ENCODE measurements around the gene LLPH.

LLPH gene

DNA sequence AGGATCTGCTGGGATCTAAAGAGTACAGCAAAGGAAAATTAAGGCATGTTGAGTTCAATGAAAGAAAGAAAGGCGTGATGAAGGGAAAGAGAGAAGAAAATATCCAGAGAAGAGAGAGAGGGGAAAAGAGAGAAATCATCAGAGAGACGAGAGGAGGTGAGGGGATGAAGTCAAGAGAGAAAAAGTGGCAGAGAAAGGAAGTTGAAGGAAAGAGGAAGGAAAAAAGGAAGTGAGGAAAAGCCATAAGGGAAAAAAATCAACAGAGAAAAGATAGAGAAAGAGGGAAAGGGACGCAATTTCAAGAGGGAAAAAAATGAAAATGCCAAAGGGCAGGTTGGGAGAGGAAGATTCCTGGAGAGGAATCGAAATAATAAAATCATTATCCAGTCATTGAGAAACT lies 40.4 kb downstream of the LLPH start:
- DNase-seq (ENCODE audit: low read depth) = no peak

- DNase-seq (ENCODE audit: low read depth) = no peak
Measured at GRCh38 chr12:66087365-66087943, 43.1 kb downstream of the LLPH start.

DNA sequence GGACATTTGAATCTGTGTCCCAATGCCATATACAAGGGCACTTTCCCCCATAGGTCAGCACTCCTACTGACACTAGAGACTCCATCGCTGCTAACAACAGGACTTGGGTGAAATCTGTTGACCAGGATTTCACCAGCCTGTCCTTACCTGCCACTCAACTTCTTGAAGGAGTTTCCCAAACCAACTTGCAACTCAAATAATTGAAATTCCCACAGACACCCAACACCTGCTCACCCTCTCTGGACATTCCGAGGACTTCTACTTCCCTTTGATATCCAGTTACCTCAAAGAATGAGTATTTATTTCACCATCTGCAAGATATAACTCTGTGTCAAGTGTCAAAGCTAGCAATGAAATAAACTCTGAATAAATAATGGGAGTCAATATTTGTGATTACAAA lies 44.6 kb downstream of the LLPH start:
- DNase-seq (ENCODE audit: low read depth) = no peak

- DNase-seq (ENCODE audit: low read depth) = no peak
Measured at GRCh38 chr12:66085213-66085612, 45.3 kb downstream of the LLPH start.

DNA sequence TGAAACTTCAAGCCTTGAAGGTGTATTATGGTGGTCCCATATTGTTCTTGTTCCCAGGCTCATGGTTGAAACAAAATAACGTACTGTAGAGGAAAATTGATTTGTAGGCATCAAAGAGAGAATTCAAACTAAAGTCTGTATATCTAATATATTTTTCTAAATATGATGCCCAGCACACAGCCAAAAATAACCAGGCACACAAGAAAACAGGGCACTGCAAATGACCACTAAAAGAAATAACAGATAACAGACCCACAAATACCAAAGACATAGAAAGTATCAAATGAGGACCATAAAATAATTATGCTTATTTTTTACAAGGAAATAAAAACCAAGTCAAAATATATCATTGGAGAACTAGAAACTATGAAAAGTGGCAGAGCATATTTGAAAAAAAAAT lies 46.8 kb downstream of the LLPH start:
- no peak for DNase-seq (ENCODE audit: low read depth)

- DNase-seq (ENCODE audit: low read depth) = no peak
Measured at GRCh38 chr12:66082744-66083143, 47.8 kb downstream of the LLPH start.

- no peak for DNase-seq (ENCODE audit: low read depth)
Measured at GRCh38 chr12:66080791-66081190, 49.8 kb downstream of the LLPH start.

DNA sequence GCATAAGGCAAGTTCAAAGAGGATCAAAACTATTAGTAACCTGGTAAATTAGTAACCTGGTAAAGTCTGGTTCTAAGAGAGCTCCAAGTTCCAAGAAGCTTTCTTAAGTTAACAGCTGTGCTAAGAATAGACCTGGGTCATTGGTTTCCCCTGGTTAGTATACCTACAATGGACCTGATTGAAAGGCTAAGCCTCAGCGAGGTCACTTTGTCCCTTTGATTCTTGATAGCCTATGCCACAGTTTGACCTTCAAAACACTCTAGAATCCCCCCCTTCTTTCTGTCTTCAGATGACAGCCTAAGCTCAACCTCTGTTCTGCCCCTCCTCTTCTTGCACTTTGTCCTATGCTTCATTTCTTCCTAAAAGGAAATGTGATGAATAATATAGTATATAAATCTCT lies 53.0 kb downstream of the LLPH start:
- no peak for DNase-seq (ENCODE audit: low read depth)

GRCh38 chr12:66074561-66074960 lies 56.0 kb downstream of the LLPH start:
- no peak for DNase-seq (ENCODE audit: low read depth)

DNA sequence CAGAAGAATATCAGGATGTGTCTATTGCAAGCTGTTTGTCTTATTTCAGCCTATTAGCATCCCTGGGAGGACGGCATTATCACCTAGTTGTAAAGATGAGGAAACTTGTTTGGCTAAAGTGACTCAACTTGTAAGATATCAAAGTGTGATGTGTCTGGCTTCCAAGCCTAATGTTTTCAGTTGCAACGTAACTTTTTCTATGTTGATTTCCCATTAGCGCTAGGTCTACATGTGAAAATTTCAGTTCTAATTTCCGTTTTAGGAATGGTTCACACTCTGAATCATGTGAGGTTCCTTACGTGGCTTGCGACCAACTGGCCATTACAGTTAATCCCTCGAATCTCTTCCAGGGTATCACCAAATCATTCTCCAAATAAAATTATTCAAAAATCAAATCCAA lies 58.0 kb downstream of the LLPH start:
- no peak for DNase-seq (ENCODE audit: low read depth)

DNA sequence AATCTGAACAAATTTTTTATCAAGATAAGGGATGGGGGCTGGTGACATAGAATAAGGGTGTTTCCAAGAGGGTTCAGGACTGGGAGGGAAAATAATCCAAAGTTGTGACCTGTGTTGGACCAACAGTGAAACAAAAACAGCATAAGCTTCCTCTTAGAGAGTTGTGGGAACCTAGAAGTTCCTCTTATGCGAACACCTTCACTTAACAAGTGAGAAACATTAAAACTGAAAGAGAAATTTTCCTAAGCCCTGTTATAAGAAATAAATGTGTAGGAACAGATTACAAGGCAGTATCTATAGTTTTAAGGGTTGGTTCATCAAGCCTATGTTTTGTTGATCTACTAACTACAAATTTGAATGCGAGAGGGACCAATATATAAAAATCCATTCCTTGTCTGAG lies 58.4 kb downstream of the LLPH start:
- no peak for DNase-seq (ENCODE audit: low read depth)

DNA sequence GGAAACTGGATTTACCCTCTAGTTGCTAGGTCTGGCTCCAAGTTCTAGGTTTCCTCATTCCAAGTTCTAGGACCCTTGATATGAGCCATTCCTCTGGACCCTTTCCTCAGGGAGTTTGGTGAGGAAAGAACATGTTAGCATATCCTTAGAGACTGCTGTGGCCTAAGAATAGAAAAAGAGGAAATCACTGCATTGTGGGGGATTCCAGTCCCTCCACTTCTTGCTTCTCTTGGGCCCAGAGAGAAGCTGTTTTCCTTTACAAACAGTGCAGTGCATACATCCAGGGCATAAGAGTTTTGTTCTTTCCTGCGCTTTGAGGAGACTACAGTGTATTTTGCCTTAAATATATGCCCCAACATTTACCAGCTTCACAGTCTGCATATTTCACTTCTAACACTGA lies 59.0 kb downstream of the LLPH start:
- no peak for DNase-seq (ENCODE audit: low read depth)

- DNase-seq (ENCODE audit: low read depth) = no peak
Measured at GRCh38 chr12:66070378-66071120, 60.0 kb downstream of the LLPH start.

GRCh38 chr12:66066929-66067523 lies 63.5 kb downstream of the LLPH start:
- no peak for DNase-seq (ENCODE audit: low read depth)
